Measurements from ENCODE around the gene BPIFB1.

The BPIFB1 gene, protein sequence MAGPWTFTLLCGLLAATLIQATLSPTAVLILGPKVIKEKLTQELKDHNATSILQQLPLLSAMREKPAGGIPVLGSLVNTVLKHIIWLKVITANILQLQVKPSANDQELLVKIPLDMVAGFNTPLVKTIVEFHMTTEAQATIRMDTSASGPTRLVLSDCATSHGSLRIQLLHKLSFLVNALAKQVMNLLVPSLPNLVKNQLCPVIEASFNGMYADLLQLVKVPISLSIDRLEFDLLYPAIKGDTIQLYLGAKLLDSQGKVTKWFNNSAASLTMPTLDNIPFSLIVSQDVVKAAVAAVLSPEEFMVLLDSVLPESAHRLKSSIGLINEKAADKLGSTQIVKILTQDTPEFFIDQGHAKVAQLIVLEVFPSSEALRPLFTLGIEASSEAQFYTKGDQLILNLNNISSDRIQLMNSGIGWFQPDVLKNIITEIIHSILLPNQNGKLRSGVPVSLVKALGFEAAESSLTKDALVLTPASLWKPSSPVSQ

DNA sequence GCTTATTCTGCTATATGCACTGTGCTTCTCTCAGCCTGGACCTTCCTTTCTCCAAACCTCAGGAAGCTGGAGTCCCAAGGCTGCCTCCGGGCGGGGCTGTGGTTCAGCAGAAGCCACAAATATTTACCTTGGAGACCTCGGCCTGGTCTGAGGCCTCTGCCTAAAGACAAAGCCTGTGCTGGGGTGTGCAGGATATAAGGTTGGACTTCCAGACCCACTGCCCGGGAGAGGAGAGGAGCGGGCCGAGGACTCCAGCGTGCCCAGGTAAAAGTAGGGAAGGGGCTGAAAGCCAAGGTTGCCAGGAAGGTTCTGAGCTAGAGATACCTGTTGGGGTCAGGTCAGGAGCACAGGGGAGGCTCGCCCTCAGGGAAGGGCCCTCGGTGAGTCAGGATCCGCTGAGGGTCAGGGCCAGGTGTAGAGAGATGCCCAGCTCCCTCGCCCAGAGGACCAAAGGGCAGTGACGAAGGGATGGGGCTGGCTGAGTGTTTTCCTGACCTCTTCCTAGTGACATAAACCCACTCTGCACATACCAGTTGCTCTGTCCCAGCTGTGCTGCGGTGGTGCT, at the start of gene BPIFB1:
BPIFB1 (plus strand) TSS at position 224 of the 565 bp plus-strand sequence. CDS start 2,860 bp downstream, outside the sequence.
- DNase-seq (ENCODE audit: low read depth) = no peak

DNA sequence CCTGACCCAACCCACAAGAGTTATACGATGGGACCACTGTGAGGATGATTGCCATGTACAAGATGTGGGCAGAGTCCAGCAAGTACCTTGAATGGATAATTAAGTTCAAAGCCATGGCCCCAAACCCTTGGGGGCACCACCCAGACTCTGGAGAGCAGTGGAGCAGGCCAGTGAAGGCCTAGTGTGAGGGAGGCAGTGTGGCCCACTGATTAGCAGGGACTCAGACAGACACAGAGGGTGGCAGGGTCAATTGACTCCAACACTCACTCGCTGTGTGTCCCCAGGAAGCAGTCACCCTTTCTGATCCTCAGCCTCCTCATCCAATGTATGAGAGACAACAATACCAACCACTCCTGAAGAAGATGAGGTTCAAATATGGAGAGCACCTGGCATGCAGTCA, 49.0 kb upstream of the BPIFB1 start:
- no peak for DNase-seq (ENCODE audit: low read depth)

DNA sequence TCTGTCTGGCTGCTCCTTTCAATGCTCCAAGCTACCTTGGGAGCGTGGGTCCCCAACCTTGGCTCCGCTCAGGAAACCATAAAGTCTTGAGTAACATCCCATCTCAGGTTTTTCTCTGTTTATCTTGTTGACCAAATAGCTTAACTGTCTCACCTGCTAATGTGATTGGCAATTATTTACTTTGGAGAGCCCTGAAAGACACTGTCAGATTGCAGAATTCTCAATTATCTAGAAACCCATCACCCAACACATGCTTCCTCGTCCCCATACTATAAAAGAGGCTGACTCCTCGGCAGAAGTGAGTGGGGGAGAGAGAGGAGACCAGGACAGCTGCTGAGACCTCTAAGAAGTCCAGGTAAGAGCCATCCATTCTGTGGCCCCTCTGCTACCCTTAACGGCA, 47.3 kb upstream of the BPIFB1 start, which contains the start of gene BPIFA1:
BPIFA1 (plus strand) TSS at position 301 of the 400 bp plus-strand sequence. CDS start 1,716 bp downstream, outside the sequence.
- no peak for DNase-seq (ENCODE audit: low read depth)

DNA sequence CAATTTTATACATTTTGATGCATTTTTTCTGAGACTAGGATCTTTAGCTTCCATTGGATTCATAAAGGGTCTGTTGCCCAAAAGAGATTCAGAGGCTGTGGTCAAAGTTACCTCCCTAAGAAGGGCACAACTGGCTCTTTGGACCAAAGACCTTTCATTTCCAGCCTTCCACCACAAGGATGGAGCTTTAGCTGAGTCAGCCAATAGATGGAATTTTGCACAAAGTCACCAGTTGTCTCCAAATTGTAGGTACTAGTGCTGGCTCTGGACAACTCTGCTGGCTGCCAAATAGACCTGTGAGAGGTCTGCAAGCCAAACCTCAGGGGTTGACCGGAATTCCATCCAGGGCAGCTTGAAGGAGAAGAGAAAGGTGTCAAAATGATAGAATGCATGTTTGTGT, 46.7 kb upstream of the BPIFB1 start:
- no peak for DNase-seq (ENCODE audit: low read depth)

DNA sequence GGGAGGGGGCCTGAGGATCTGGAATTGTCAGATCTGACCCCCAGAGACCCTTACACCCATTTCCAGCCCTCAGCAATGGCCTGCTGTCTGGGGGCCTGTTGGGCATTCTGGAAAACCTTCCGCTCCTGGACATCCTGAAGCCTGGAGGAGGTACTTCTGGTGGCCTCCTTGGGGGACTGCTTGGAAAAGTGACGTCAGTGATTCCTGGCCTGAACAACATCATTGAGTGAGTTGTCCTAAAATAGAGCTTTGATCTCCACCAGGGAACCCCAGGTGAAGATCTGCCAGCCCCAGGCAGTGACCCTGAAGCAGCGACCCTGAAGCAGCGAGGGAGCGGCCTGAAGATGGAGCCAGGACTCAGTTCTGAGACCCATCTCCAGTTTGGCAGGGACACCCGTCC, 45.0 kb upstream of the BPIFB1 start:
- no peak for DNase-seq (ENCODE audit: low read depth)

DNA sequence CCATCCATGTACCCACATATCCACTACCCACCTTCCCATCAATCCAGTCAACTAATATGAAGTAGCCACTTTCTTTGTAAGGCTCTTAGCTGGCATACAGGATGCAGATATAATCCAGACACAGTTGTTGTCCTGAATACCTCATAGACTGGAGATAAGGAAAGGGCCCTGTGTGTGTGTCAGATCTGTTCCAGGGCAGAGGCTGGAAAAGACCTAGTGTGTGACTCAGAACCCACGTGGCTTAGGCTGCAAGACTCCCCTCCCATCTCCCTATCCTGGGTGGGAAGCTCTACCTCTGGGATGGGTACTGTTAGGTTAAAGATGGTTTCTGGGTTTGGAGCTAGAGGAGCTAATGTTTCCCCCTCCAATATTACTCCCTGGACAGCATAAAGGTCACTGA, 43.6 kb upstream of the BPIFB1 start:
- DNase-seq (ENCODE audit: low read depth) = no peak

DNA sequence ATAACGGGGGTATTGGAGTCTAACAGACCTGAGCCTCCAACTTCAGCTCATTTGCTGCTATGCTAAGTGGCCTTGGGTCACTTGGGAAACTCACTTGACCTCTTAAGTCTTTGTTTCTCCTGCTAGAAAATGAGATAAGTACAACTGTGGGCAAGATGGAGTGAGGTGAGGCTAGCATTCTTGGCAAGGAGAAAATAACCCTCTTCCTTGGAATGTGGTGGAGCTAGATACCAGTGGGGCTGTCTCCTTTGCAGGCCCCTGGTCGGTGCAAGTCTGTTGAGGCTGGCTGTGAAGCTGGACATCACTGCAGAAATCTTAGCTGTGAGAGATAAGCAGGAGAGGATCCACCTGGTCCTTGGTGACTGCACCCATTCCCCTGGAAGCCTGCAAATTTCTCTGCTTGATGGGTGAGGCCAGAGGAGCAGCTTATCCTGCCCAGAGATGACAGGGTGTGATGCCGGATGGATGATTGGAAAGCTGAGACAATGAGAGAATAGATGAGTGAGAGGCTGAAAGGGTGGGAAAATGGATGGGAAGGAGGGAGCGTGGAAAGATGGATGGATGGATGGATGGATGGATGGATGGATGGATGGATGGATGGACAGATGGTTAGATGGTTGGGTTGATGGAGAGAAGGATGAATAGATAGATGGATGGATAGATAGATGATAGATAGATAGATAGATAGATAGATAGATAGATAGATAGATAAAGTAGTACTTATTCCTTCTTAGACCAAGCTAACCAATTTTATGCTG, 42.9 kb upstream of the BPIFB1 start:
- DNase-seq (ENCODE audit: low read depth) = no peak

DNA sequence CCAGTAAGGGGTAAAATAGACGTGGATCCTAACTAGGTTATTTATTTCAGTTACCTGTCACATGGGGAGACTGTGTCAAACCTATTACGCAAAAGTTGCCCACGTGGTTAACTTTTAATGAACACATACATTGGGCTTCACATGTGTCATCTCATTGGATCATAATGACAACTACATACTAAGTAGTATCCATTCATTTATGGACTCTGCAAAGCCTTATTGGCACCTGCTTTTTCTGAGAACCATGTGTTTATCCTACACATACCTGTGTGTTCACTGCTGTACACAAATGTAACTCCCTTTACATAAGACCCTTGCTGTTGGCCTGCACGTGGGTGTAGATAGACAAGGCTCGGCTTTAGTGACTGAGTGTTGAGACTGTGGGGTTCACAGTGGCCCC, 42.1 kb upstream of the BPIFB1 start:
- DNase-seq (ENCODE audit: low read depth) = no peak

DNA sequence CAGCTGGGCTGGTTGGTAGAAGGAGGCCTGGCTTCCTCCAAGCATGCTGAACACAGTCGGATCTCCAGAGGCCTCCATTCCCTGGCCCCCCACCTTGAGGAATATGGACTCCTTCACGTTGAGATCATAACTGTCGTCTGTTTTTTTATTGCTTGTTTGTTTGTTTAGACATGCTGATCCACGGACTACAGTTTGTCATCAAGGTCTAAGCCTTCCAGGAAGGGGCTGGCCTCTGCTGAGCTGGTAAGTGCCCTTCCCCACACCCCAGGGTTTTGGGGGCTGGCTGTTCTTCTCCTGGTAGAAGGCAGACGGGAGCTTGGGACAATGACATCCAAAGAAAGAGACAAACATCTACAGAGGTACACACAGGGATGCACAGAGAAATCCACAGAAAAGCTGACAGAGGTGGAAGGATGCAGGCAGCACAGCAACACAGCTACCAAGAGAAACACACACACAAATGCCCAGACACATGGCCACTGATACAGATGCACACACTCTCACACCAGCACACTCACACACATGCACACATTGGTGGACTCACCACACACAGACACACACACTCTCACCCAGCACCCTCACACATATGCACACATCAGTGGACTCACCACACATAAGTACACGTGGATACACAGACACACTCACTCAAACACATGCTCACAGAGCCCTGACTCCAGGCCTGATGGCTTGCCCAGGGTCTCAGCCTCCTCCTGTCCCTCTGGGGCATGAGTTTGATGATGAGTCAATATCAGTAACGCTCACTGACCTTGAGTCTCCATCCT, 40.5 kb upstream of the BPIFB1 start:
- no peak for DNase-seq (ENCODE audit: low read depth)

DNA sequence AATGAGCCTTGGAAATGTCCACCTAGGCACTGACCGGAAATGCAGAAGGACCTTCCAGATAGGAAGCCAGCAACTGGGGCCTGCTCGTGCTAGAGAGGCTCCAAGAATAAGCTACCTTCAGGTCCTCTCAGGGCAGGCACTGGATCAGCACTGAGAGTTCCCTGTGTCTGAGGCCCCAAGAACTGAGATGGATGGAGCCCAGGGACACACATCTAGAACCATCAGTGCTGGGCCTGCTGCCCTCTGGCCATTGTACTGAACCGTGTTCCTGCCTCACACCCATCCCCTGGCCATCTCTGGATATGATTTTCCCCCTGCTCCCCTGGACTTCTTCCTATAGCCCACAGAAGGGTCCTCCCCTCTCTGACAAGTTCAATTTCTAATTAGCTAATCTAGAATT, 36.9 kb upstream of the BPIFB1 start:
- no peak for DNase-seq (ENCODE audit: low read depth)

DNA sequence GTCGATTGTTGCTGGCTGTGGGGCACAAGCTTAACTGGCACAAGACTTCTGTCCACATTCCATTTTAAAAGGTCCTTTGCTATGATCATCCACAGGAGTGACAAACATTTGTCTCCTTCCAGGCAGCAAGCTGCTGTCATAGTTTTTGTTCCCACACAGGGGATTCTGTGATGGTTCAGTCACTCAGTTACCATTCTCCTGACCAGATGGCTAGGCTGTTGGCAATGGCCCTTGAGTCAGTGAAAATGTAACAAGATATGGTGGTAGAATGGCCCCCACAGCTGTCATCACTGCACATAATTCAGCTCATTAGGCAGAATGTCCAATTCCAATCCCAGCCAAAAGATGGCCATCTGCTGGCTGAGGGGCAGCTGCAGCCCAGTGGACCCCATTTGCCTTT, 33.6 kb upstream of the BPIFB1 start:
- no peak for DNase-seq (ENCODE audit: low read depth)

DNA sequence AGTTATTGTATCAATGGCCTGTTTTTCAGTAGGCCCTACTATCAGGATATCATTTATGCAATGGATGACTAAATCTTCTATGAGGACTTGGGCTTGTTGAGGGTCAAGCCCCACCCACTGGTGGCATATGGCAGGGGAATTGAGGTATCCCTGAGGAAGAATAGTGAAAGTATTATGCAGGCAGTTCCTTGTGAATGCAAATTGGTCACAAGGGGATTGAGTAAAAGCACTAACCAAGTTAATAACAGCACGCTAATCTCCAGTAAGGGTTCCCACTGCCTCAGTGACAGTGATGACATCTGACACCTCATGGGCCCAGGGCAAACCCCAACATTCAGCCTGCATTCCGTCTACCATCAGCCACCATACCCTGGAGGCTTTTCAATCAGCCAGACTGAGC, 32.3 kb upstream of the BPIFB1 start:
- no peak for DNase-seq (ENCODE audit: low read depth)

DNA sequence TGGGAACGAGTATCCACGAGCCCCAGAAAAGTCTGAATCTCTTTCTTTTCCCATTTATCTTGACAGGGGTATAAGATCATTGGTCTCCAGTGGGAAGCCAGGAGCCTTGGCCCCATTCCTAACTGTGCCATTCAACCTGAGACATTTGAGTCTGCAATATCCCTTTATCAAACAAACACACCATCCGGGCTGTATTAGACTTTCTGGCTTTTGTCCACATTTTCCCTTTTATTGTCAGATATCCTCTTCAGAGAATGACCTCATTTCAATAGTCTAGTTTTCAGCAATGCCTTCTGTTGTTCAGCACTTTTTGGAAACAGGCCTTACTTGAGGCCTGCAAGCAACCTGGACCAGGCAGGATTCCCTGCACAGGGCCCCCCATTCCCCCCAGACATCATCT, 31.5 kb upstream of the BPIFB1 start:
- no peak for DNase-seq (ENCODE audit: low read depth)

DNA sequence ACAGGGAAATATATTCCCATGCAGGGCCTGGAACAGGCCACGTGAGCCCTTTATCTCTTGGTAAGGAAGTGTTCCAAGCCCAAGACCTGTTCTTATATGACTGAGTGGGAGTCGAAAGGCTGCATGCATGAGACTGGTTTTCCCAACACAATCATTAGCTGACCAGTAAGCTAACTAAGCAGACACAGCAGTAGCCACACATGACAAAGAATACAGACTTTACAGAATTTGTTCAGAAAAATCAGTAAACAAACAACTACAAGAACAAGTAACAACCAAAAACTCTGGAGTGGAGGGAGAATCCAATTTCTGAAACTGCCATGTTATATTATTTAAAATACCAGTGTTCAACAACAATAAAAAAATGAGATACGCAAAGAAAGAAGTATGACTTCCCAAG, 30.6 kb upstream of the BPIFB1 start:
- DNase-seq (ENCODE audit: low read depth) = no peak

DNA sequence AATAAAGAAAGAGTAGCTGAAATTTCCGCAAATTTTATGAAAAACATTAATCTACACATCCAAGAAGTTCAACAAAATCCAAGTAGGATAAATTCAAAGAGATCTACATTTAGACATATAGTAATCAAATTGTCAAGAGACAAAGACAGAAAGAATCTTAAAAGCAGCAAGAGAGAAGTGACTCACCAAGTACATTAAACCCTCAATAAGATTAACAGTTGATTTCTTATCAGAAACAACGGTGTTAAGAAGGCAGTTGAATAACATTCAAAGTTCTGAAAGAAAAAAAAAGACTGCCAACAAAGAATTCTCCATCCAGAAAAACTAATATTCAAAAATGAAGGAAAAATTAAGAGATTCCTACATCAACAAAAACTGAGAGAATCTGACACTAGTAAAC, 28.0 kb upstream of the BPIFB1 start:
- no peak for DNase-seq (ENCODE audit: low read depth)

DNA sequence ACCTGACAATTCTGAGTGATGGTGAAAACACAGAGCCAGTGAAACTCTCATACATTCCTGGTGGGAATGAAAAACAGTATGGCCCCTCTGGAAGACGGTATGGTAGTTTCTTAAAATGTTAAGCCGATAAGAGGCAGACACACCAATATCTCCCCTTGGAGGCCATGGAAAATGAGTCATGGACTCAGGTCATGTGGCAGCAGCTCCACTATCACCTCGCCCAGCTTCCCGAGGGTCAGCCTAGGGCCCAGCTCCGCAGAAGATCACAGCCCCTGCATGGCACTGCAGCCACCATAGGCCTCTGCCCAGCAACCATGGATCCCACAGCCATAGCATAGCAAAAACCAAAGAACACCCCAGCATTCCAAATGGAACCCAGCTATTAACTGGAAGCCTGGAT, 25.8 kb upstream of the BPIFB1 start:
- DNase-seq (ENCODE audit: low read depth) = no peak

DNA sequence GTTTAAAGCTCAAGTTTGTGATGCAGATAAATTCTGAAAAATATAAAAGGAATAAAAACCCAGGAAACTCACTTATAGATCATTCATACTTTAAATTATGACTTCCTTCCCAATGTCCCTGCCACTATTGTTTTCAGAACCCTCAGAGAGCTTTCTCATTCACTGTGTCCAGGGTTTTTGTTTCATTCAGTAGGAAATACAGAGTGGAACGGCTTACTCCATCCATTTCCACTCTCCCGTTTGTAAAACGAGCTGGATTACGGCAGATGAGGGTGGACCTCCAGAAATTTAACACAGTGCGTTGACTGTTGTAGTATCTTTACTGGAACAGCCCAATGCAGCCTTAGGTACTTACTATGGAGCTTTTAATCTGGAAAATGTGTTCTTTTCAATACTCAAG, 23.6 kb upstream of the BPIFB1 start:
- no peak for DNase-seq (ENCODE audit: low read depth)

DNA sequence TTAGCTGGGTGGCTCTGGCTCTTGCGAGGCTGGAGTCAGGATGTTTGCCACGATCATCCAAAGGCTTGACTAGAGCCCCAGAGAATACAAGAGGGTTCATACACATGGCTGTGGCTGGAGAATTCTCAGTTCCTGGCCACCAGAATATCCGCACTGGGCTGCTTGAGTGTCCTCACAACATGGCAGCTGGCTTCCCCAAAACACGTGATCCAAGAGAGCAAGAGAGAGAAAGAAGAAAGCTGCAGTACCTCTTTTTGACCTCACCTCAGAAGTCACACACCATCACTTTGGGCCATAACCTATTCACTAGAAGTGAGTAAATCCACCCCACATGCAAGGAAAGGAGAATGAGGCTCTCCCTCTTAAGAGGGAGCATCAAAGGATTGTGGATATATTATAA, 21.5 kb upstream of the BPIFB1 start:
- no peak for DNase-seq (ENCODE audit: low read depth)

DNA sequence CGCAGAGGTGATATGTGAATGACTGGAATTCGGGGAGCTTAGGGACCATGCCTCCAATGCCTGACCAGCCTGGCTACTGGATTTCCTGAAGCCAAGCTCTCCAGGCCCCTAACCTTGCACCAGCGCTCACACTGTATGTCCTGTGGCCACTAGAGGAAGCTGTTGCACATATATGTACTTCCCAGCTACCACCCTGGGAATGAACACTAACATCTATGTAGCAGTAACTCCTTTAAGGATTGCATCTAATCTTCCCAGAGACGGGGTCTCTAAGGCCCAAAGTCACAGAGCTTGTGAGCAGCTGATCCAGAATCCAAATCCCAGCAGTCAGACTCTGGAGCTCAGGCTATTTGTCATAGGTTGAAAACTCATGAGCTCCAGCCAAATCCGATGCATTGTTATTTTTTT, 20.4 kb upstream of the BPIFB1 start:
- no peak for DNase-seq (ENCODE audit: low read depth)

DNA sequence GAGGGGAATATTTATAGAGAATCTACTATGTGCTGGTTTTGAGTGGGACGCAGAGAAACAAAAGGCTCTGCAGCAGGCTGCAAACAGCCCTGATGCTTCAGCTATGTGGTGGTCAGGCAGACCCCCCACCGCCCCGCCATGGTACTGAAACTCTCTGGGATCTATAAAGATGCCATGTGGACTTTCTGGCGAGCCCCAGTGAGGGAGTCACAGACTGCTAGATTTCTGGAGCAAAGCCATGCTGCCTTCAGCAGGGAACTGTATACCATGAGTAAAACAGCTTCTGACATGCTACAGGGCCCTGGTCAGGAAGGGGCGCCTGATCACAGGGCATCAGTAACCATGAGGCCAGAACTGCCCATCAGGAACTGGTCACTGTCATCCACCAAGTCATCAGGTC, 19.2 kb upstream of the BPIFB1 start:
- DNase-seq (ENCODE audit: low read depth) = no peak

DNA sequence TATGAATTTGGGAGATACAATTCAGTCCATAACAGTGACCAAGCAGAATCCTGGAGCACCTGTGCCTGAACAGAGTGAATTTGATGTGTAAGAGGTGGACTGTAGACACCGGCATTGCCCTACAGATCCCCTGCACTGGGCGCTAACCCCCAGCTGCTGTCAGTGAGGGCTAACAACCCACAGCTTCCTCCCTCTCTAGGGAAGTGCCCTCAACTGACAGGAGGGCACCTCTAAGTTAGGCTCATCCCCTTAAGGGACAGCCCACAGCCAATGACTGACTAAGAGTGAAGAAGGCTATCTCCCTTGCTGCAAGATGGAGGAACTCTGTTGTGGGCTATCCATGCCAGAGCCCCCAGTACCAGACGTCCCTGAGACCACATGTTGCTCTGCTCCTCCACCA, 15.3 kb upstream of the BPIFB1 start:
- DNase-seq (ENCODE audit: low read depth) = no peak

All from T-helper 22 cell (primary cell).